ENCODE results near the gene GATAD2B. TPM values are rescaled to one million over a fixed set of nuclear protein-coding genes. Genes with fewer than 3 reads are reported as not detected.

Gene GATAD2B
- total RNA-seq, 1 experiment from 2014 or later: 46.9 TPM

- TF ChIP-seq USF2 (CRISPR knock-in tag; IDR thresholded peaks at IDR 0.05) (no peak), FOXK1 (CRISPR knock-in tag; IDR thresholded peaks at IDR 0.05) (no peak), SMAD4 (CRISPR knock-in tag; IDR thresholded peaks at IDR 0.05) (no peak), ZNF423 (CRISPR knock-in tag; IDR thresholded peaks at IDR 0.05) (no peak)
Measured at GRCh38 chr1:153779781-153780541, 142.8 kb downstream of the GATAD2B start (continued).

- Mint-ChIP-seq H3K36me3 (peaks cover 6% of the 10 kb centered on the region), H3K9me3 (no peaks in the 10 kb centered on the region), H3K4me1 (peaks cover 34% of the 10 kb centered on the region), H3K27me3 (ENCODE audit: low read depth) (no peaks in the 10 kb centered on the region), H3K4me3 (no peak overlapping the region), H3K27ac (no peak overlapping the region)
- CTCF ChIA-PET: interaction anchor here (1.2 kb wide), 1 partner anchor 101 kb away, joined by 3 read pairs; the partner anchor contains the start of gene NPR1
- TF ChIP-seq RORB (CRISPR knock-in tag; IDR thresholded peaks at IDR 0.05) (no peak), TEAD1 (CRISPR knock-in tag; IDR thresholded peaks at IDR 0.05) (no peak), PREB (CRISPR knock-in tag; IDR thresholded peaks at IDR 0.05; ENCODE audit: borderline replicate concordance) (no peak), ATF2 (CRISPR knock-in tag; IDR thresholded peaks at IDR 0.05; ENCODE audit: borderline replicate concordance, low read depth) (no peak), ZNF512 (CRISPR knock-in tag; IDR thresholded peaks at IDR 0.05; ENCODE audit: borderline replicate concordance) (no peak), NR1H2 (CRISPR knock-in tag; IDR thresholded peaks at IDR 0.05) (no peak), NR3C1 (CRISPR knock-in tag; conservative IDR thresholded peaks at IDR 0.05; ENCODE audit: low read depth) (no peak), ESRRA (CRISPR knock-in tag; IDR thresholded peaks at IDR 0.05; ENCODE audit: borderline replicate concordance) (no peak), ZNF425 (CRISPR knock-in tag; conservative IDR thresholded peaks at IDR 0.05) (no peak), FOXP1 (CRISPR knock-in tag; IDR thresholded peaks at IDR 0.05; ENCODE audit: borderline replicate concordance) (no peak), IRF1 (CRISPR knock-in tag; IDR thresholded peaks at IDR 0.05) (no peak), ZSCAN18 (CRISPR knock-in tag; IDR thresholded peaks at IDR 0.05) (no peak), TEAD4 (CRISPR knock-in tag; IDR thresholded peaks at IDR 0.05) (no peak), ZBTB43 (CRISPR knock-in tag; IDR thresholded peaks at IDR 0.05) (no peak), CBFB (CRISPR knock-in tag; IDR thresholded peaks at IDR 0.05; ENCODE audit: low read depth) (no peak), JAZF1 (CRISPR knock-in tag; IDR thresholded peaks at IDR 0.05) (no peak), ZNF138 (CRISPR knock-in tag; conservative IDR thresholded peaks at IDR 0.05) (no peak), E2F4 (CRISPR knock-in tag; IDR thresholded peaks at IDR 0.05; ENCODE audit: borderline replicate concordance, low read depth) (no peak), ZNF423 (CRISPR knock-in tag; IDR thresholded peaks at IDR 0.05) (no peak)
- ATAC-seq: no peak
- DNase-seq (ENCODE audit: low spot score): no peak
- POLR2A ChIA-PET: no interaction called here
Measured at GRCh38 chr1:153778824-153779519, 143.8 kb downstream of the GATAD2B start.

Data from WTC11 (cell line).